Measurements from ENCODE around the gene EGFL7.

EGFL7 gene

GRCh38 chr9:136666372-136667213 lies 3.9 kb downstream of the EGFL7 start:
- H3K27me3 ChIP-seq (ENCODE audit: control insufficient read depth, insufficient read depth, low read length): no peaks in the 10 kb centered on the region

DNA sequence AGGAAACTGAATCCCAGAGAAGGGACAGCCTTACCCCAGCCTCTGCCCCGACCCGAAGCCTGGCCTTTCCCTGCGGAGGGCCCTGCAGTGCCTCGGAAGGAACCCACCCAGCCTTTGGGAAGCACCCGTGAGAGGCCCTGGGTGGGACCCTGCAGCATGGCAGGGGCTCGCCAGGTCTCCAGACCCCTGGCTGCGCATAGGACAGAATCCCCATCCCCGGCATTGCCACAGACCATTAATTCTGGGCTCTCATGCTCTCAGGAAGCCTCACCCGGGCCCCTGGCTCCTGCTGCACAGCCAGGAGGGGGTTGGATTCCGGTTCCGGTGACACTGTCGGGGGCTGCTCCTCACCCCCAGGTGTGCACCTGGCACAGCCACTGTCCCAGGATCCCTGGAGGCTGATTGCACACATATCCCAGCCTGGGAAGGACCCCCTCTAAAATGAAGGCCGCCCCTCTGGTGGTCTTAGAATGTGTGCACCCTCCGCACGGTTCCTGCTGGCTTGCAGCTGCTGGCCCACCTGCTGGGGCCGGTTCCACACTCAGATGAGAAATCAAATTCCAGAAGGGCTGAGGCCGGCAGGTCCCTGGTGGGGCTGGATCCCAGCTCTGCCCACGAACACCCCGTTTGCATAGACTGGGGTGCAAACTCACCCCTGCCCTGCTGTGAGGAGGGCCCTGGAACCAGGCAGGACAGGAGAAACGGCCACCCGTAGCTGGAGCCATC lies 4.7 kb downstream of the EGFL7 start:
- no peak overlapping the region for H3K9ac ChIP-seq (ENCODE audit: low read depth, low read length)
- no peaks in the 10 kb centered on the region for H3K36me3 ChIP-seq (ENCODE audit: control insufficient read depth, insufficient read depth, low read length)
- H3K27me3 ChIP-seq (ENCODE audit: control insufficient read depth, insufficient read depth, low read length): no peaks in the 10 kb centered on the region
- no peaks in the 10 kb centered on the region for H3K9me3 ChIP-seq (ENCODE audit: control insufficient read depth, insufficient read depth, low read length)
- H3K27ac ChIP-seq (ENCODE audit: low read depth, low read length): no peak overlapping the region
- H3K4me3 ChIP-seq (ENCODE audit: low read depth, low read length): no peak overlapping the region
- peaks cover 4% of the 10 kb centered on the region; the same call in 1 of the 2 replicates for H3K4me1 ChIP-seq (ENCODE audit: control insufficient read depth, insufficient read depth, low read length)

More at GRCh38 chr9:136666372-136667213, 3.9 kb downstream of the EGFL7 start:
- H3K9me3 ChIP-seq (ENCODE audit: control insufficient read depth, insufficient read depth, low read length): no peaks in the 10 kb centered on the region
- peaks cover 4% of the 10 kb centered on the region; the same call in 1 of the 2 replicates for H3K4me1 ChIP-seq (ENCODE audit: control insufficient read depth, insufficient read depth, low read length)
- peak overlapping the region; percentile 60 for H3K4me3 ChIP-seq (ENCODE audit: low read depth, low read length)
- H3K9ac ChIP-seq (ENCODE audit: low read depth, low read length): no peak overlapping the region
- H3K27ac ChIP-seq (ENCODE audit: low read depth, low read length): no peak overlapping the region
- no peaks in the 10 kb centered on the region for H3K36me3 ChIP-seq (ENCODE audit: control insufficient read depth, insufficient read depth, low read length)

DNA sequence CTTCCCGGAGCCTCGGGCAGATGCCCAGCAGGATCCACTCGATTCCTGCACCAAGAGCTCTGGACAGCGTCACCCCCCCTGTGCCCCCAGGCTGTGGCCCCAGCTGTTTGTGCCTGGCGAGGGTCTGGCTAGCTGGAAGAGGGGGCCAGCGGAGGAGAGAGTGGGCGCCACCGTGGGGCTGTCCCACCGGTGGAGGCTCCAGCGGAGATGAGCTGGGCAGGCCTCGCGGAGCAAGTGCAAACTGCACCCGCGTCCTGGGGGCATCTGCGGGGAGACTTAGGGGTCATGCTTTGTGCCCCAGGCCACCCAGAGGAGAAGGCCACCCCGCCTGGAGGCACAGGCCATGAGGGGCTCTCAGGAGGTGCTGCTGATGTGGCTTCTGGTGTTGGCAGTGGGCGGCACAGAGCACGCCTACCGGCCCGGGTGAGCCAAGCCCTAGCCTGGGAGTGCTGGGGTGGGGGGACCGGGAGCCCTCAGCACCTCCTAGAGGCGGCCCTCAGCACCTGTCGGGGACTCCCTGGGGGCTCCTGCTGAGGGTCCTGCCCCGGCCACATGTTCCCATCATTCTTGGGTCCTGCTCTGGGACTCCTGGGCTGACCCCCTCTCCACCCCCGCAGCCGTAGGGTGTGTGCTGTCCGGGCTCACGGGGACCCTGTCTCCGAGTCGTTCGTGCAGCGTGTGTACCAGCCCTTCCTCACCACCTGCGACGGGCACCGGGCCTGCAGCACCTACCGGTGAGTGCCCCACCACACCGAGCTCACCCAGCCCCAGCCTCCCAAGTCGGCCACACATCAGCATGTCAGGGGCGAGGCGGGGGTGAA lies 5.4 kb downstream of the EGFL7 start:
- Histone ChIP-seq H3K4me1 (ENCODE audit: control insufficient read depth, insufficient read depth, low read length) (peaks cover 4% of the 10 kb centered on the region; the same call in 1 of the 2 replicates), H3K27me3 (ENCODE audit: control insufficient read depth, insufficient read depth, low read length) (no peaks in the 10 kb centered on the region), H3K9me3 (ENCODE audit: control insufficient read depth, insufficient read depth, low read length) (no peaks in the 10 kb centered on the region), H3K9ac (ENCODE audit: low read depth, low read length) (no peak overlapping the region), H3K27ac (ENCODE audit: low read depth, low read length) (no peak overlapping the region), H3K36me3 (ENCODE audit: control insufficient read depth, insufficient read depth, low read length) (no peaks in the 10 kb centered on the region), H3K4me3 (ENCODE audit: low read depth, low read length) (no peak overlapping the region)

DNA sequence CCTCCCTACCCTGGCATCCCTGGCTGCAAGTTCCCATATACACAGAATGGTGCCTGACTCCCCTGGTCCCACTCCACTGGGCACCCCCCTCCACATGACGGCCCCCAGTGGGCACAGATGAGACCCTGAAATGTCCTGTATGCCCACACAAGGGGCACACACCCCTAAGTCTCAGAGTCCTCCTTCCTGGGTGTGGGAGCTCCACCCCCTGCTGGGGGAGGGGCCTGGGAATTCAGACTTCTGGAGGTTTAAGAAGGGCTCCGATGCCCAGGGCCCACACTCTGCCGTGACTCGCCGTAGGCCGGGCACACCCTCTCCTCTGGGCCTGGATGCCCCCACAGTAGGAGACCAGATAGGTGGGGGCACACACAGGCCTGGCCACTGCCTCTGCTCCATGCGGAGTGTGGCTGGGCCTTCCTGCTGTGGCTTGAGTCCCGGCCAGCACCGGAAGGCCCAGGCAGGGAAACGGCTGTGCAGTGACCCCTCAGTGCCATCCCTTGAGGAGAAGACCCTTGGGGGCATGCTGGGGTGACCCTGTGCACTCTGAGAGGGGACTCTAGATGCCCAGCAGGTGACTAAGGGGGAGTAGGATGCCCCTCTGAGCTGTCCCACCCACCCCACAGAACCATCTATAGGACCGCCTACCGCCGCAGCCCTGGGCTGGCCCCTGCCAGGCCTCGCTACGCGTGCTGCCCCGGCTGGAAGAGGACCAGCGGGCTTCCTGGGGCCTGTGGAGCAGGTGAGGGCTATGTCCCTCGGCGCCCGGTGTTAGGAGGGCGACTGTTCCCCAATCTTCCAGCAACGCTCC lies 6.5 kb downstream of the EGFL7 start:
- H3K4me3 ChIP-seq (ENCODE audit: low read depth, low read length): no peak overlapping the region

GRCh38 chr9:136669791-136670464 lies 7.2 kb downstream of the EGFL7 start:
- Histone ChIP-seq H3K9ac (ENCODE audit: low read depth, low read length) (no peak overlapping the region), H3K4me3 (ENCODE audit: low read depth, low read length) (no peak overlapping the region), H3K27ac (ENCODE audit: low read depth, low read length) (no peak overlapping the region), H3K9me3 (ENCODE audit: control insufficient read depth, insufficient read depth, low read length) (no peaks in the 10 kb centered on the region), H3K4me1 (ENCODE audit: control insufficient read depth, insufficient read depth, low read length) (peaks cover 4% of the 10 kb centered on the region; the same call in 1 of the 2 replicates), H3K36me3 (ENCODE audit: control insufficient read depth, insufficient read depth, low read length) (0 out of 2 replicates have a peak, but pooled peaks cover 3% of the 10 kb centered on the region), H3K27me3 (ENCODE audit: control insufficient read depth, insufficient read depth, low read length) (no peaks in the 10 kb centered on the region)

More for the DNA sequence above, 6.5 kb downstream of the EGFL7 start:
- H3K27me3 ChIP-seq (ENCODE audit: control insufficient read depth, insufficient read depth, low read length): no peaks in the 10 kb centered on the region
- H3K9ac ChIP-seq (ENCODE audit: low read depth, low read length): no peak overlapping the region
- no peaks in the 10 kb centered on the region for H3K9me3 ChIP-seq (ENCODE audit: control insufficient read depth, insufficient read depth, low read length)
- no peak overlapping the region for H3K27ac ChIP-seq (ENCODE audit: low read depth, low read length)
- peaks cover 4% of the 10 kb centered on the region; the same call in 1 of the 2 replicates for H3K4me1 ChIP-seq (ENCODE audit: control insufficient read depth, insufficient read depth, low read length)
- 0 out of 2 replicates have a peak, but pooled peaks cover 3% of the 10 kb centered on the region for H3K36me3 ChIP-seq (ENCODE audit: control insufficient read depth, insufficient read depth, low read length)

GRCh38 chr9:136670576-136671253 lies 8.0 kb downstream of the EGFL7 start:
- Histone ChIP-seq H3K9ac (ENCODE audit: low read depth, low read length) (no peak overlapping the region), H3K4me3 (ENCODE audit: low read depth, low read length) (no peak overlapping the region), H3K36me3 (ENCODE audit: control insufficient read depth, insufficient read depth, low read length) (0 out of 2 replicates have a peak, but pooled peaks cover 3% of the 10 kb centered on the region), H3K27me3 (ENCODE audit: control insufficient read depth, insufficient read depth, low read length) (no peaks in the 10 kb centered on the region), H3K27ac (ENCODE audit: low read depth, low read length) (no peak overlapping the region), H3K4me1 (ENCODE audit: control insufficient read depth, insufficient read depth, low read length) (no peaks in the 10 kb centered on the region), H3K9me3 (ENCODE audit: control insufficient read depth, insufficient read depth, low read length) (no peaks in the 10 kb centered on the region)

DNA sequence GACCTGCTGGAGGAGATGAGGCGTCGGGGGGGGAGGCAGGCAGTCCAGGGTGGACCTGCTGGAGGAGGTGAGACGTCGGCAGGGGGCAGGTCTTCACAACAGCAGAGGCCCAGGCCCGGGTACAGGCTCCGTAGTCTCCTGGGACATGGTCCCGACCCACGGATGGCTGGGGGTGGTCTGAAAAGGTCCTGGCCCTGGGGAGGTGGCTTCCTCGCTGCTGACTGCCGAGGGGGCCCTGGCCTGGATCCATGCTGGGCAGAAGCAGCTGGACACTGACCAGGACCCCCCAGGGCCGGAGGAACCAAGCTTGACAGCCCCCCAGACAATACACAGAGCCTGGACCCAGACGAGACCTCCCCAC lies 8.5 kb downstream of the EGFL7 start:
- H3K4me3 ChIP-seq (ENCODE audit: low read depth, low read length): no peak overlapping the region
- no peaks in the 10 kb centered on the region for H3K4me1 ChIP-seq (ENCODE audit: control insufficient read depth, insufficient read depth, low read length)
- H3K9ac ChIP-seq (ENCODE audit: low read depth, low read length): no peak overlapping the region
- 0 out of 2 replicates have a peak, but pooled peaks cover 3% of the 10 kb centered on the region for H3K36me3 ChIP-seq (ENCODE audit: control insufficient read depth, insufficient read depth, low read length)
- no peak overlapping the region for H3K27ac ChIP-seq (ENCODE audit: low read depth, low read length)
- no peaks in the 10 kb centered on the region for H3K9me3 ChIP-seq (ENCODE audit: control insufficient read depth, insufficient read depth, low read length)
- H3K27me3 ChIP-seq (ENCODE audit: control insufficient read depth, insufficient read depth, low read length): no peaks in the 10 kb centered on the region

GRCh38 chr9:136671646-136672430 lies 9.1 kb downstream of the EGFL7 start:
- Histone ChIP-seq H3K36me3 (ENCODE audit: control insufficient read depth, insufficient read depth, low read length) (0 out of 2 replicates have a peak, but pooled peaks cover 3% of the 10 kb centered on the region), H3K27ac (ENCODE audit: low read depth, low read length) (no peak overlapping the region), H3K4me1 (ENCODE audit: control insufficient read depth, insufficient read depth, low read length) (no peaks in the 10 kb centered on the region), H3K9ac (ENCODE audit: low read depth, low read length) (no peak overlapping the region), H3K4me3 (ENCODE audit: low read depth, low read length) (no peak overlapping the region), H3K9me3 (ENCODE audit: control insufficient read depth, insufficient read depth, low read length) (no peaks in the 10 kb centered on the region), H3K27me3 (ENCODE audit: control insufficient read depth, insufficient read depth, low read length) (no peaks in the 10 kb centered on the region)

All from HUES48 (cell line).